ENCODE data around the gene NISCH.

NISCH gene

DNA sequence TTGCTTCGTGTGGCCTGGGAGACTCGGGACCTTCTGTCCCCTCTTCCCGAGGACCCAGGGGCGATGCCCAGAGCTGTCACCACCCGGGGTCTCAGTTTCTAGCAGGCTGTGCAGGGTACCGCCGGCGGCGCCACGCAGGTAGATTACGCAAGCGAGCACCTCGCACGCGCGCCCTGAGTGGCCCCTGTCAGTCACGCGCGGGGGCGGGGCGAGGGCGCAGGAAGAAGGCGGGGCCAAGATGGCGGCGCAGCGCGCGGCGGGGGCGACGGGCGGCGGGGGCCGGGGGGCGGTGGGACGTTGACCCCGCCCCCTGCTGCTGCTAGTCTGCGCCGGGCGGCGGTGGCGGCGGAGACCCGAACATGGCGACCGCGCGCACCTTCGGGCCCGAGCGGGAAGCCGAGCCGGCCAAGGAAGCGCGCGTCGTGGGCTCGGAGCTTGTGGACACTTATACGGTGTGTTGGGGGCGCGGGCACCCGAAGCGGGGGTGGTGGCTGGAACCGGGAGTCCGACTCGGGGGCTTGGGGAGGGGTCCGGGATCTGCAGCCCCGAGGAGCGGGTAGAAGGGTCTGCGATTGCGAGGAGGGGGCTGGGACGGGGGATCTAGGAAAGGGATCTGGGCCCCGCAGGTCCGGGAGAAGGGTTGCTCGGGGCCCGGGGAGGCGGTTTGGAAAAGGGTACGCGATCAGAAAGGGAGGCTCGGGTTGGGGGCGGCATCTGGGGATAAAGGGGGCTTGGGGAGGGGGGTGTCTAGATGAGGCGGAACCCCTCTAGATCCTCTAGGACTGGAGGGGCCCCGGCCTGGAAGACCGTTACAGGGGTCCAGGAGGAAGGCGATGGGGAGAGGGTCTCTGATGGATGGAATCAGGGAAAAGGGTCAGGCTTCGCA, at the start of gene NISCH:
NISCH (plus strand) TSS at position 322 of the 886 bp plus-strand sequence; CDS start at position 360, 38 bp downstream.
- DNase-seq (ENCODE audit: low read depth in 3 of 3), result peak; percentile 95 to 98 (median 97)

DNA sequence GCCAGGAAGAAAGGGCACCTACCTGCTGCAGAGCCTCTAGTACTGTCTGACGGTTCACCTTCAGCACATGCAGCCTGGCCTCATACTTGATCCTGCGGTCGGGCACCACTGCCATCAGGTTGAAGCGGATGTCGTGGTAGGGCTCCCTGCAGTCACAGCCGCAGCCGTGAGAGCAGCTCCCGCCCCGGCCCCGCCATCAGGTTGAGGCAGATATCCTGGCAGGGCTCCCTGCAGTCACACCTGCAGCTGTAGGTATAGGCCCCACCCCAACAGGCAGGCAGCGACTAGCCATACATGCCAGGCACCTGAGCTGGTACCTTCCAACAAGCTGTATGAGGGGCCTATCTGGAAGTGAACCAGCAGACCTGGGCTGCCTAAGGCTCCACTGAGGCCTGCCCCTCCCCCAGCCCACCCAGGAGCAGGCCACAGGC, 49.2 kb upstream of the NISCH start:
- no peak for DNase-seq (ENCODE audit: low read depth in 3 of 3)

DNA sequence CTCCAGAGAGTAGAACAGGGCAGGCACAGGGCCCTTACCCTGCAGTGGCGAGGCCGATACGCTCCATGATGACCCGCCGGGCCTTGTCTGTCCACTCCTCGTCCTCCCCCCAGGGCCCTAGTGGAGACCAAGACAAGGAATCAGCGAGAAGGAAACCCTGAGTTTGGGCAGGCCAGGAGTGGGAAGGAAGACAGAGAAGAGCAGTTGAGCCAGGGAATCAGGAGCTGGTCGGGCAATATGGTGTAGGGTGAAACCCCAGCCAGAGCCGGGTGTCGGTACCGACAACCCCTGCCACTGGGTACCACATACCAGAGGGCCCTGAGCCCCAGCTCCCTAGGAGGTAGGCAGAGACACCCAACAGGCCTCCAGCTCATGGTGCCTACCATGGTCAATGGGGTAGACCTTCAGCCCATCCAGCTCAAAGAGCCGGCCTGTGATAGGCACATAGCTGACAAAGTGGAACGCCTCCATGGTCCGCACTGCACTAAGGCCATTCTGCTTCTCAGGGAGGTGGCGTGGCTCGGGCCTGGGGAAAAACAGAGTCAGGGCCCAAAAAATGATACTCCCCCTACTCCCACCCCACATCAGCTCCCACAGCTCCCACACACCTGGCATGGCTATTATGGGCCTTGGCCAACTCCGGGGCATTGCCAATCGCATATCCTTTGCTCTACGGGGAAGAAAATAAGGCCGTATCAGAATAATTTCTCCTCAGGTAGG, 48.5 kb upstream of the NISCH start:
- DNase-seq (ENCODE audit: low read depth in 3 of 3), result no peak

DNA sequence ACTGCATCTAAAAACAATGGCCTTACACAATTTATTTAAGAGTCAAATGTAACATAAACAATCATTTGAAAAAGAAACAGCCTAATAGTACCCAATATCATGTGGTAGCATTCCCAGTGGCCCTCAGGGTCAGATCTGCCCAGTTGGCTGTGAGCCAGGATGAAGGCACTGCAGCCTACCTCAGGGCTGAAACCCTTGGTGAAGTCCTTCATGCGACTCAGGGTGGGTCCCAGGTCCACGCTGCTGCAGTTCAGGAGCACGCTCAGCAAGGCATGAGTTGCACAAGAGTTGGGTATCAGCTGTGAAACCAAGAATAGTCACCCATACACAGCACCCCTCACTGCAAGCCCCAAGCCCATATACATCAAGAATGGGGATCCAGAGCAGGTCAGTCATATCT, 47.6 kb upstream of the NISCH start:
- no peak for DNase-seq (ENCODE audit: low read depth in 3 of 3)

DNA sequence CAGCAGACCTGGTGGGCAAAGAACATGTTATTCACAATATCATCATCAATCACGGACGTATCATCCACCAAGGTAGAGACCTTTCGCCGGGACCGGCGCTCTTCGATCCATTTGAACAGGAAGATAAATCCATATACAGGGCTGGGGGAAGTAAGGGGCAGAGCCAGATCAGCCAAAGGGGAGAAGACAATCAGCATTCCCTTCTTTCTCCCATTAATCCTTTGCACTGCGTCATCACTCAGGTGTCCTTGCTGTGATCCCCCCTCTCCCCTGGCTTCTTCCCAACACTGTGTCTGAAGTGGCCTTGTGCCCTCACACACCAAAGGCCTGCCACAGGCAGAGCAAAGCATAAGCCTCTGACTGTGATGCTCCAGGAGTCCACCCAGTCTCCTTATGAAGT, 46.9 kb upstream of the NISCH start:
- DNase-seq (ENCODE audit: low read depth in 3 of 3), result no peak

DNA sequence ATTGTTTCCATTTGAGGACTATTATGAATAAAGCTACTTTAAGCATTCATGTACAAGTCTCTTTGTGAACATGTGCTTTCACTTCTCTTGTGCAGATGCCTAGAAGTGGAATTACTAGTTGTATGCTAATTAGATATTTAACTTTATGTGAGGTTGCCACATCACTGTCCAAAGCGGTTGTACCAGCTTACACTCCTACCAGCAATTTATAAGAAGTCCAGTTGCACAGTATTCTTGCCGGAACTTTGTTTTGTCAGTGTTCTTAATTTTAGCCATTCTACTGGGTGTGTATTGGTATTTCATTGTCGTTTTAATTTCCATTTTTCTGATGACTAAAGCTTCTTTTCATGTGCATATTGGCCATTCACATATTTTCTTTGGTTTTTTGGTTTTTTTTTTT, 39.6 kb upstream of the NISCH start:
- DNase-seq (ENCODE audit: low read depth in 3 of 3), result no peak

DNA sequence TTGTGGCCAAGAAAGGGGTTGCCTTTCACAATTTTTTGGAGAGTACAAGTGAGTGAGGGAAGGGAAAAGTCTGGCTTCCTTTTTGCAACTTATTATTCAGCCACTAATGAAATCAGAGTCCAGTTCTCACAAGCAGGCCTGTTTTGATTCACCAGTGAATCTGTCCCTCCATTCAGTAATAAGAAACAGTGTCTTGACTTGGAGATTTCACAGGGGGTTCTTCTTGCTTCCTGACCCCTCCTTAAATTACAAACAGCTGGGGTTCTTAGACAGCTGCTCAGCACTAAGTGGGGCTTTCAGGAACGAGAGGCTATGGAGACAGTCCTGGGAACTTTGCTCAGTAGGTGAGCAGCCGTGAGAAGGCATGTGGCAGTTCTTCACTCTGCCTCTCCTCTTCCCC, 35.0 kb upstream of the NISCH start:
- DNase-seq (ENCODE audit: low read depth in 3 of 3), result no peak

DNA sequence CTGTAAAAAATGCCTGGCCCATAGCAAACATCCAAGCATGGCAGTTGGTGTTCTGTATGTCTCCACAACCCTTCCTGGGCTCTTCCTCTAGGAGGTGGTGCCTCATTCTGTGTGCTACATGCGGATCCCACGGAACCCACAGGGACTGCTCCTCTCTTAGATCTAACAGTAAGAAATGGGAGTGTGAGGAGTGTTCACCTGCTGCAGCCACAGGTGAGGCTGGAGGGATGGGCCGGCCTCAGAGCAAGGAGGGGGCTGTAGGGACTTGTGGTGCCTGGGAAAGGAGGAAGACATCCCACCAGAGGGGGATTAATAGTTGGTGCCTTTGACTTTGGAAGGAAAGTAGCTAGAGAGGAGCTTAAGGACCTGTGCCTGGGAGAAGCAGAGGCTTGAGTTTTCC, 32.7 kb upstream of the NISCH start:
- DNase-seq (ENCODE audit: low read depth in 3 of 3), result no peak

DNA sequence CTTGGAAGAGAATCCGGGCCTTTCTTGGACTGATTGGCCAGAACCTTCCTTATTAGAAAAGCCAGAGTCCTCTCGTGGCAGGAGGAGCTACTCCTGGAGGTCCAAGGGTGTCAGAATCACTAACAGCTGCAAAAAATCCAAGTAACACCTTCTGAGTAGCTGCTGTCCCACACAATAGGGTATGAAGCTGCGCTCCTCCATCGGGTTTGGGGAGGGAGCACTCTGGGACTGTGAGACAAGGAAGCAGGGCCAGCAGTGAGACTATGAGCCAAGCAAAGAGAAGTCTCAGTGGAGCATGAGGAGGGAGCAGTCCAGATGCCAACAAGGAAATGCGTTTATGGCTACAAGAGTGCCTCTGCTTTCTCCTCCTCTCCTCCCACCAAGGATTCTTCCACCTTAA, 32.2 kb upstream of the NISCH start:
- DNase-seq (ENCODE audit: low read depth in 3 of 3), result no peak

DNA sequence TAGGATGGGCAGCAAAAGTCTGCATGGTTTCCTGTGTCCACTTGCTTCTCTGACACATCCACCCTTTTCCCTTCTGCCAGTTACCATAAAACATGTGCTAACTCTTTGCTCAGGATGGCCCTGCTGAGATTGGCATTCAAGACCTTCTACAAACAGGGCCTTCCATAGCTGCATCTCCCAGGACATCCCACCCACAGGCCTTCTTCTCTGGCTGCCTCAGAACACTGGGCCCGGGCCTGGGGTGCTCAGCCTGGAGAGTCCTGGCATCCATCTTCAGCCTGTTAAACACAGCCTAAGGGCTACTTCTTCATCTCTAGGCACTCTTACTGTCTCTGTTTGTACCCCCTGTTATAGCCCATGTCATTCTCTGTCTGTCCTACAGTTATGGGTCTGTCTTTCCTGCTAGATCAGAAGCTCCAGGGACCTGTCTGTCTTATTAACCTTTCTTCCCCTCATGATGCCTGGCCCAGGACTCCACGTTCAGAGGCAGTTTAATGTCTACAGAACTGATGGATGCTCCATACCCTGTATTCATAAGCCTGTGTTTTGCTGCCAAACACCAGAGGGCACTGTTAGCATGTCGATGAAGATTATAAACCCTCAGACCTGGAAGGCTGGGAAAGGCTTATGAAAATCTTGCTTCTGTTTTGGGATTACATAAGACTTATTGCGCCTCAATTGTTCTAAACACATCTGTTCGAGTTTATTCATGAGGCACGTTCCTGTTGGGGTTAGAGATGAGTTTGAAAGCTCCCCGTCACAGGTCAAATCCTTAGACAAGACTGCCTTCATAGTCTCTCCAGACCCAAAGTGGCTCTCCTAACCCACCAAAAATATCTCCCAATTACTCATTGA, 27.0 kb upstream of the NISCH start:
- no peak for DNase-seq (ENCODE audit: low read depth in 3 of 3)

DNA sequence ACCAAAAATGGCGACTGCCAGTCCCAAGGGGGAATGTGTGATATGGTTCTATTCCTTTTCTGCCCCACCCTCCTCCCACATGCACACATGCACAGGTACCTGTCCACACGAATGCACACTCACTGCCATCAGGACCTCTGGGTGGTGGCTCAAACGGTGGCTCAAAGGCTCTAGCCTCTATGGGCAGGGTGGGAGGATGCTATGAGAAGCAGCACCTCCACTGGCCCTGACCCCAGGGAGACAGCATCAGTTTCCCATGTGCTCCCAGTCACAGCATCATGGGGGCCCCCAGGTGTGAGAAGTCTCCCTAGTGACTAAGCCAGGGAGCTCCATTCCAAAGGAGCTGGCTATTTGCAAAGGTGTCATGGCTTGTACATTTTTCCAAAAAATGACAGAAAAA, 26.4 kb upstream of the NISCH start:
- no peak for DNase-seq (ENCODE audit: low read depth in 3 of 3)

DNA sequence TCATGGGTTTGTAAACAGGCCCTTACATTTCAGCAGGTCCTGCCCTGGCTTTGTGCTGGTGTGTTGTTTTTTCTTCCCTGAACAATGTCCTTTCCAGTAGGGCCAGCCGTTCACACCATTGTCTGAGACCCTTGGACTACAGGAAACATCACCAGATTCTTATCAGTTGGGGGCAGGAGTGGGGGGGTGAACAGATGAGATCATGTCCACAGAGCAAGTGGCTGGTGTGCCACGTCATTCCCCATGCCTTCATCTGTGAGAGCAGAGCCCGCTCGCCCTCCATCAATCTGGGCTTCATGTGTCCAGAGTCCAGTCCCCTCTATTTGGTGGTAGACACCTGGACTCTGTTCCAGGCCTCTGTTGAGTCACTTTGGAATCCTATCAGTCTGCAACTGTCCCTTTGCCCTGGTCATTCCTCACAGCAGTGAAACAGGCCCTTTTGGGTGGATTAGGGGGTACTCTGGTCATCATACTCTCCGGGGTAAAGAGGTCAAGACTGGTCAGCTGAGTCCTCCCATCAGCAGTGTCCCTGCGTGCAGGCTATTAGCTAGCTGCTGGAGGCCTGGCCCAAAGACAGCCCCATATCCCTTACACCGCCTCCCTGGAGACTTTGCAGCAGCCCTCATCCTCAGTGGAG, 25.5 kb upstream of the NISCH start:
- no peak for DNase-seq (ENCODE audit: low read depth in 3 of 3)

DNA sequence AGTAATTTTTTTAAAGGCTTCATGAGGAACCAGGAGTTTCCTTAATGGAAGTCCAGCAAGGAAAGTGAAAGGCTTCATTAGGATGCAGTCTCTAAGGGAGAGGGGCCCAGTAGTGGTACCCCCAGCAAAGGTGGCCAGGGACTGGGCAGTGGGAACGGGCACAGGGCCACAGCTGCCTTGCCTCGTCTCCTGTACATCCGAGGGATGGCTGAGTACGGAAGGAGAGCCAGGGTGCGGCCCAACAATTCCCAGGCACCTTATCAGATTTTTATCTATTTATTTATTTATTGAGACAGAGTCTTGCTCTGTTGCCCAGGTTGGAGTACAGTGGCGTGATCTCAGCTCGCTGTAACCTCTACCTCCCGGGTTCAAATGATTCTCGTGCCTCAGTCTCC, 25.0 kb upstream of the NISCH start:
- DNase-seq (ENCODE audit: low read depth in 3 of 3), result no peak

DNA sequence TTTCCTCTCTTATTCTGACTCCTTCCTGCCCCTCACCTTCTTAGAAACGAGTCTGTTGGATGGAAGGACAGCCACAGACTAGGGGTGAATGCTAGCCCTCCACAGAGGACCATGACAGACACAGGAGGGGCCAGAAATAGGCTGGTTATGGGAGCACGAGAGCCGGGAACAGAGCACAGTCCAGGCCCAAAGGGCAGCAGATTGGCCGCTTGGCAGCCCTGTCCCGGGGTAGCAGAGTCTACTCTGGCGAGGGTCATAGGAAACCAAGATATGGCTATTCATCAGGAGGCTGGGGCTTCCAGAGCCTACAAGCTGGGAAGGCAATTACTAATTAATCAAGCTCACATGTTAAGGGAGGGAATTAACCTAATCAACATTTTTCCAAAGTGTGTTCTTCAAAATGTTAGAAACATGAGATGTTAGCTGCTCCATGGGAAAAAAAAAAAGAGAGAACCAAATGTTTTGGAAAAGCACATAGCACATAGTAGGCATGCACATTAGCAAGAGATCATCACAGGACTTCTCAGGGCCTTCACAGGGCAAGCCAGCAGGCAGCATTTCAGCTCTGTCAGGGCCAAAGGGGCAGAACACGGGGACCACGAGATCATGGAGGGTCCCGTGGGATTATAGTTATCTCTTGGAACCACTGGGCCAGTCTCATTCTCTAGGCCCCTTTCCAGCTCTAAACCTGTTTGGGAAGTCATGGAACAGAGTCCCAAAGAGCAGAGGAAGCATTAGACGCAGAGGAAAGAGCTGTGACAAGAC, 23.8 kb upstream of the NISCH start:
- no peak for DNase-seq (ENCODE audit: low read depth in 3 of 3)

DNA sequence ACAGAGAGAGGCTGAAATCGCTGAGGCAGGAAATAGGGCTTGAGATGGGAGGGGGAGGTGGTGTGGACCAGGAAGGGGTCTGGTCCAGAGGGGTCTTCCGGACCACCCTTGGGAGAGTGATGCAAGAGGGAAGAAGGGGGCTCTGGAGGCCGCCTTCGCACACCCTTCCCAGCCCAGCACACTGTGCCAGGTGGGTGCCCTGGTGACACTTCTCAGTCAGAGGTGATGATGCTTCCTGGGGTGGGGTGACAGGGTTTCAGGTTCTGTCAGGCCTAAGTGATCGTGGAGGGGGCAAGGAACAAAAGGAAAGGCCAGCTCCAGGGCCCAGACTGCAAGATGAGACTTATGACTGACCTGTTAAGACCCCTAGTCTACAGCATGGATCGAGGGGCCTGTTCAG, 23.2 kb upstream of the NISCH start:
- DNase-seq (ENCODE audit: low read depth in 3 of 3), result no peak

DNA sequence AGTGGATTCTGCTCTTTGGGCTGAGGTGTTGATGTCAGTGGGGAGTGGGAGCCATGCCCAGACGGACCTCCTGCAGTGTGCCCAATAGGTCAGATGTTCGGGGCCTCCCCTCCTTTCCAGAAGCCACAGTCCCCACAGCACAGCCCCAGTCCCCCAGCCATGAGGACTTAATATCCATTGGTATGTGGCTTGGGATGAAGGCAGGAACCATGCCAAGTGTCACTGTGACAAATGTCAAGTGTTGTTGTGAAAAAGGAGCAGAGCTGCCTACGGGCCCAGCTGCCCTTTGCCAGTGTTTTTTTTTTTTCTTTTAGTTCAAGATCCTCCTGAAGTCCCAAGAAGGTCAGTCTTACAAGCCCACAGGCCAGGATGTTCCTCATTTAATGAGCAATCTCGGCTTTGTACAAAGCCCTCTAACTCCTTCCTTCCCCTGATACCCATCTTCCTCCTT, 22.7 kb upstream of the NISCH start:
- DNase-seq (ENCODE audit: low read depth in 3 of 3), result no peak

DNA sequence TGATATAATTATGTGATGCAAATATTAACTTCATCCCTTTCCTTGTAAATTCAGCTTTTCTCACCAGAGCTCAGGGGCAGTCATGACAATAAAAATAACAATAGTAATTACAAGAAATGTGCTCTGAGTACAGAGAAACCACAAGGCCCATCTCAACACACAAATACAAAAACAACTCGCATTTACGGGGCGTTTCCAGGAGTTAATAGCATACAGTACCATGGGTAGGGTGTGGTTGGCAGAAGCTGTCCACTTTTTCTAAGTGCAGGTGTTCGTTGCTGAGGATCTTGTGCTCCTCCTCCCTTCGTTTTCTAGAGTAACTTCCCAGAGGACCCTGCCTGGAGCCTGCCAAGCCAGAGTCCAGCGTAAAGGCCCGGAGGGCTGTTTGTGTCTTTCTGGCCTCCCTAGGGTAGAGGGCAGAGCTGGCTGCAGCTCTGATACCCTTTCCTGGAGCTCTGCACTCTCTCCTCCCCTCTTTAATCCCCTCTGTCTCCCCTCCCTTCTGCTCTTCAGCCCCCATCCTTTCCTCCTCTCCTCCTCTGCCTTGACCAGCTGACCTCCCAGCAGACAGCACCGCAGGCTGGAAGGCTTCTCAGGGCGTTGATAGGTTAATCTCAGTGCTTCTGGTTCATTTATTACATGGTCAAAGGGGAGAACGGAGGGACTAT, 21.9 kb upstream of the NISCH start:
- no peak for DNase-seq (ENCODE audit: low read depth in 3 of 3)

DNA sequence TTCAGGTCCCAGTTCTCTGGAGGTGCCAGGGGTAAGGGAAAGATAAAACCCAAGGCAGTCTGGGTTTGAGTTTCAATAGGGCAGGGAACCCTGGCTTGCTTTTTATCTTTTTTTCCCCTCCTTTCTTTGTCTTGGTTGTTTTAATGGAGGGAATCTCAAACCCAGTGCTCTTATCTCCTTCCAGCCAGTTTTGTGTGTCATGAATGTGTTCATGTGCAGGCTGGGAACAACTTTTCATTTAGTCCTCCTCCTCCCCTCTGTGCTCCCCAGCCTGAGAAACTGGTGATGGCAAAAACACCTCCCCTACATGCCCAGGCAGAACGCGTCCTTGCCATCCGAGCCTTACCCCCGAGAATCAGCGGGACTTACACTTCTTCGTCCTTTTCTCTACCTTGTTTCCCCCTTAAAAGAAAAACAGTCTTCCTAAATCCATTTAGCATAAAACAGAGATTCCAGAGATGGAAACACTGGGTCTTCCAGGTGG, 21.4 kb upstream of the NISCH start:
- DNase-seq (ENCODE audit: low read depth in 3 of 3), result no peak

DNA sequence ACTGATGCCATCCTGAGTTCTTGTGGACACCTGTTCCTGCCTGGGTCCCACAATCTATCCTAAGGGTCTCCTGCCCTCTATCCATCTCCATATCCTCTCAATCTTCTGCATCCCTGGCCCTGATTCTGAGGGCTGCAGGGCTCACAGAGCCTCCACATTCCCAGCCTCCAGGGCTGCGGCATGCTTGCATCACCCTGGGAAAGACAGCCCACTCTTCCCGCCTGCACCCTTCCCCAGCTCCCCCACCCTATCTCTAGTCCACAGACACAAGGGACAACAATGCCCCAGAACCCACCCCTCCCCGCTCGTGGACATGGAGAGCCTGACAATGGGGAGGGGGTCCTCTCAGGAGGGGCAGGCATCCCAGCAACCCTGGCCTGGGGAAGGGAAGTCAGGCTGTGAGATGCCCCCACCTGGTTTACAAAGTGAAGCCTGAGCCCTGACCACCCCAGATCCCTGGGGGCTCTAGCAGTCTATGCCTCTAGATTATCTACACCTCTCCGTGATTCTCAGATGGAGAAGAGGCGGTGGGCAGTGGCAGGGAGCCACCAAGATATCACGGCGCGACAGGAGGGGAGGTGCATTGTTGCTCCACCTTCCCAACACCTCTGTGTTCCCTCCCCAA, 20.8 kb upstream of the NISCH start:
- no peak for DNase-seq (ENCODE audit: low read depth in 3 of 3)

All from stimulated activated CD4-positive, alpha-beta T cell treated with anti-CD3 and anti-CD28 coated beads, TNF-alpha, amount 100 ng/mL, for 4 hours (primary cell).